Activated CD8-positive, alpha-beta T cell treated with anti-CD3 and anti-CD28 coated beads for 36 hours (primary cell): Measurements from ENCODE around the gene LRP1B. TPM values are rescaled to one million over a fixed set of nuclear protein-coding genes. Genes with fewer than 3 reads are reported as not detected.

Source experiments
- ATAC-seq: fragments of 200-7000 bp; cut with Tn5 transposase; one replicate; pipeline ENCODE4 v1.10.0; 2021; ENCODE audit warnings: mild to moderate bottlenecking, moderate library complexity
- CTCF ChIA-PET: fragments of 350-600 bp; sonication (Branson Sonifier 250); formaldehyde crosslinking; loops from one replicate; lab custom pipeline; 2021; ENCODE audit warnings: antibody characterized with exemption; lab: Charles Lee
- POLR2A ChIA-PET: fragments of 350-600 bp; sonication (Branson Sonifier 250); formaldehyde crosslinking; loops from one replicate; lab custom pipeline; 2021; ENCODE audit warnings: antibody characterized with exemption; lab: Charles Lee
- DNase-seq: peaks from one replicate; pipeline ENCODE4 v3.0.0-alpha.2; 2020
- H3K27ac Mint-ChIP-seq: one replicate; pipeline ENCODE4 v1.8.0; 2021; ENCODE audit warnings: mild to moderate bottlenecking, mixed read lengths
- H3K27me3 Mint-ChIP-seq: one replicate; pipeline ENCODE4 v1.8.0; 2021; ENCODE audit warnings: mixed read lengths
- H3K36me3 Mint-ChIP-seq: one replicate; pipeline ENCODE4 v1.8.0; 2021; ENCODE audit warnings: low read depth, mixed read lengths
- H3K4me1 Mint-ChIP-seq: one replicate; pipeline ENCODE4 v1.8.0; 2021; ENCODE audit warnings: low read depth, mixed read lengths
- H3K4me3 Mint-ChIP-seq: one replicate; pipeline ENCODE4 v1.8.0; 2021; ENCODE audit warnings: mild to moderate bottlenecking, moderate library complexity, mixed read lengths
- H3K9me3 Mint-ChIP-seq: one replicate; pipeline ENCODE4 v1.8.0; 2021; ENCODE audit warnings: mixed read lengths
- intact Hi-C: fragments of 100-400 bp; cut with micrococcal nuclease; formaldehyde crosslinking; loops from one replicate; pipeline ENCODE4 v1.10.0; 2022
- total RNA-seq, 2 experiments: library from RNA; stranded (reverse); gene quantifications; one replicate each; pipeline ENCODE4 v1.2.3, GENCODE V29; 2021
- TF ChIP-seq, protein P1 (sequence below): fragments of 200-600 bp; IDR thresholded peaks from one replicate; pipeline ENCODE4 v1.8.0; 2022; ENCODE audit warnings: antibody characterized with exemption, mild to moderate bottlenecking

The LRP1B gene
- total RNA-seq, 2 experiments from 2014 or later, result not detected

DNA sequence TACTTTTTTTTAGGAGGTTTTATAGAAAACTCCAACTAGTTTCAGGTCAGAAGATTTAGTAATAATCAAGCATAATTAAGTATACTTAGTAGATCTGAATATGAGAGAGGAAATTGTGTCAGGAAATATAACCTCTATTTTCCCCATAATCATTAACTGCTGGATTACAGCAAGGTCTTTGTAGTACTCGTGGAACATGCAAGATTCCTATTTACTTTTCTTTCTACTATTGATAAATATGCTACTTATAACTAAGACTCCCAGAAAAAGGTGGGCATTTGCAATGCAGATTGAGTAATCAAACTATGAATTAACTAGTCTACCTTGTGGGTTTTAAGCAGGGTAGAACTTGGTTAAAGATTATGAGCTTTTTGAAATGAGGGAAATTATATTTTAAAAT lies 570.1 kb downstream of the LRP1B start:
- DNase-seq (no peak), ATAC-seq (no peak)
- no peaks in the 10 kb centered on the region for H3K4me1 Mint-ChIP-seq
- no peaks in the 10 kb centered on the region for H3K36me3 Mint-ChIP-seq
- ChIA-PET CTCF (no interaction called here), POLR2A (no interaction called here)
- intact Hi-C loops, result no loop called here
- H3K27me3 Mint-ChIP-seq, result no peaks in the 10 kb centered on the region
- no peak overlapping the region for H3K4me3 Mint-ChIP-seq
- no peaks in the 10 kb centered on the region for H3K9me3 Mint-ChIP-seq
- TF ChIP-seq, protein P1, sequence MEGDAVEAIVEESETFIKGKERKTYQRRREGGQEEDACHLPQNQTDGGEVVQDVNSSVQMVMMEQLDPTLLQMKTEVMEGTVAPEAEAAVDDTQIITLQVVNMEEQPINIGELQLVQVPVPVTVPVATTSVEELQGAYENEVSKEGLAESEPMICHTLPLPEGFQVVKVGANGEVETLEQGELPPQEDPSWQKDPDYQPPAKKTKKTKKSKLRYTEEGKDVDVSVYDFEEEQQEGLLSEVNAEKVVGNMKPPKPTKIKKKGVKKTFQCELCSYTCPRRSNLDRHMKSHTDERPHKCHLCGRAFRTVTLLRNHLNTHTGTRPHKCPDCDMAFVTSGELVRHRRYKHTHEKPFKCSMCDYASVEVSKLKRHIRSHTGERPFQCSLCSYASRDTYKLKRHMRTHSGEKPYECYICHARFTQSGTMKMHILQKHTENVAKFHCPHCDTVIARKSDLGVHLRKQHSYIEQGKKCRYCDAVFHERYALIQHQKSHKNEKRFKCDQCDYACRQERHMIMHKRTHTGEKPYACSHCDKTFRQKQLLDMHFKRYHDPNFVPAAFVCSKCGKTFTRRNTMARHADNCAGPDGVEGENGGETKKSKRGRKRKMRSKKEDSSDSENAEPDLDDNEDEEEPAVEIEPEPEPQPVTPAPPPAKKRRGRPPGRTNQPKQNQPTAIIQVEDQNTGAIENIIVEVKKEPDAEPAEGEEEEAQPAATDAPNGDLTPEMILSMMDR, result no peak
- H3K27ac Mint-ChIP-seq, result no peak overlapping the region

GRCh38 chr2:141557329-141558095 lies 573.3 kb downstream of the LRP1B start:
- no peak for ATAC-seq
- intact Hi-C loops, result no loop called here
- CTCF ChIA-PET, result no interaction called here
- TF ChIP-seq, protein P1, result no peak
- Mint-ChIP-seq H3K27ac (no peak overlapping the region), H3K27me3 (no peaks in the 10 kb centered on the region), H3K4me1 (no peaks in the 10 kb centered on the region), H3K9me3 (no peaks in the 10 kb centered on the region), H3K4me3 (no peak overlapping the region), H3K36me3 (no peaks in the 10 kb centered on the region)
- DNase-seq, result no peak
- POLR2A ChIA-PET, result no interaction called here

DNA sequence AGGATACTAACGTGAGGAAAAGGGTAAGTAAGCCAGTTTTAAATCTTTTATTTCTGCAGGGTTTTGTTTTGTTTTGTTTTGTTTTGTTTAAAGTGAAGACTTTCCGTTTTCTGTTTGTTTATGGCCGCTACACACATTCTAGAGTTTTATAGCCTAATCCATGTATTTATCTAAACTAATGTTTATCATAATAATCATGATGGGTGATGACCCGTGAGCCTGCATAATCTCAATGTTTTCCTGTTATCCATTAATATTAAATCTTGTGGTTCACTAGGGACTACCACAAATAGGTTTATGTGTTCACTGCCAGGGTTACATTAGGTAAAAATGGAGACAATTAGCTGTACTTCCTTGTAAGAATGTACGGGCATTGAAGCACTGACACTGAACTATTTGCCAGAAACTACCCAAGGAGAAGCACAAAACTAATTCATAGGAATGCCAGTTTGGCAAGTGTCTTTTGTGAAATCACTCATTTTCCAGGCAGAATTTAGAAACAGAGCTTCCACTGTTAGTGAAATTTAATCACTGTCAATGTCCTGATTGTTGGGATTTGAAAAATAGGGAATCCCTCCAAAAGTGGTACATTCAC lies 574.8 kb downstream of the LRP1B start:
- H3K36me3 Mint-ChIP-seq, result no peaks in the 10 kb centered on the region
- ChIA-PET CTCF (no interaction called here), POLR2A (no interaction called here)
- TF ChIP-seq, protein P1, result no peak
- no peaks in the 10 kb centered on the region for H3K27me3 Mint-ChIP-seq
- no peak for DNase-seq
- no peak overlapping the region for H3K4me3 Mint-ChIP-seq
- no peak for ATAC-seq
- no peaks in the 10 kb centered on the region for H3K9me3 Mint-ChIP-seq
- H3K27ac Mint-ChIP-seq, result no peak overlapping the region
- H3K4me1 Mint-ChIP-seq, result no peaks in the 10 kb centered on the region
- intact Hi-C loops, result no loop called here

GRCh38 chr2:141554810-141555209 lies 576.0 kb downstream of the LRP1B start:
- CTCF ChIA-PET, result interaction anchor here (1.0 kb wide), 1 partner anchor 211 kb away, joined by 3 read pairs; no protein-coding TSS in a partner anchor
- POLR2A ChIA-PET, result interaction anchor here (0.7 kb wide), 1 partner anchor 234 kb away, joined by 3 read pairs; no protein-coding TSS in a partner anchor
- no peaks in the 10 kb centered on the region for H3K9me3 Mint-ChIP-seq
- intact Hi-C loops, result no loop called here
- TF ChIP-seq, protein P1, result no peak
- no peaks in the 10 kb centered on the region for H3K4me1 Mint-ChIP-seq
- H3K36me3 Mint-ChIP-seq, result no peaks in the 10 kb centered on the region
- no peak for DNase-seq
- H3K4me3 Mint-ChIP-seq, result no peak overlapping the region
- no peak for ATAC-seq
- no peaks in the 10 kb centered on the region for H3K27me3 Mint-ChIP-seq
- H3K27ac Mint-ChIP-seq, result no peak overlapping the region

GRCh38 chr2:141534666-141535362 lies 596.0 kb downstream of the LRP1B start:
- TF ChIP-seq, protein P1, result no peak
- CTCF ChIA-PET, result no interaction called here
- ATAC-seq, result no peak
- no peak overlapping the region for H3K27ac Mint-ChIP-seq
- H3K36me3 Mint-ChIP-seq, result no peaks in the 10 kb centered on the region
- intact Hi-C loops, result no loop called here
- DNase-seq, result no peak
- H3K4me3 Mint-ChIP-seq, result no peak overlapping the region
- no peaks in the 10 kb centered on the region for H3K27me3 Mint-ChIP-seq
- POLR2A ChIA-PET, result no interaction called here
- H3K9me3 Mint-ChIP-seq, result no peaks in the 10 kb centered on the region
- no peaks in the 10 kb centered on the region for H3K4me1 Mint-ChIP-seq
